ENCODE measurements around the gene ARAP2.

Gene ARAP2

DNA sequence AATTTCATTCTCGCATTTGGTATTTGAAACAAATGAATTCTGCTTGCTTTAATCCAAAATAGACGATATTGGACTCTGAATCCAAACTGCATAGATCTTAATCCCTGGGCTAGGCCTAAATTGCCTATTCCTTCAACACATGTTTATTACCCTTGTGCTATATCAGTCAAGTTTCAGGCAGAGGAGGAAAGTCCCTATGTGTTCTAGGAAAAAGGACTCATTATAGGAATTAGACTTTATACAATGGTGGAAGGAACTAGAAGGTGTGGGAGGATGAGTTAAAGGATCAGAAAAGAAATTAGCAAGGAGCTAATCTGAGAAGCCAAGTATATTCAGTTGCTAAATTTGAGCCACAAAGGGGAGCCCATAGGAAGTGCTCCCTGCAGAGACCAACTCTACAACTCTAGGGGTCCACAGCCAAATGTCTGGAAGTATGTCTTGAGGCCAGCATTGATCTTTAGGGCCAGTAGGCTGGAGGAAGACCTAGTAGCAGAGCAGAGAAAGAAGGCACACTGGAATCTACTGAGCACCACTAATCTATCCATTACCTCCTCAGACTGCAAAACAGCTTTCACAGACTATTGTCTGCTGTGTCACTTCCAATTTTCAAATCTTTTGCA lies 20.0 kb upstream of the ARAP2 start:
- TF ChIP-seq, protein P1, sequence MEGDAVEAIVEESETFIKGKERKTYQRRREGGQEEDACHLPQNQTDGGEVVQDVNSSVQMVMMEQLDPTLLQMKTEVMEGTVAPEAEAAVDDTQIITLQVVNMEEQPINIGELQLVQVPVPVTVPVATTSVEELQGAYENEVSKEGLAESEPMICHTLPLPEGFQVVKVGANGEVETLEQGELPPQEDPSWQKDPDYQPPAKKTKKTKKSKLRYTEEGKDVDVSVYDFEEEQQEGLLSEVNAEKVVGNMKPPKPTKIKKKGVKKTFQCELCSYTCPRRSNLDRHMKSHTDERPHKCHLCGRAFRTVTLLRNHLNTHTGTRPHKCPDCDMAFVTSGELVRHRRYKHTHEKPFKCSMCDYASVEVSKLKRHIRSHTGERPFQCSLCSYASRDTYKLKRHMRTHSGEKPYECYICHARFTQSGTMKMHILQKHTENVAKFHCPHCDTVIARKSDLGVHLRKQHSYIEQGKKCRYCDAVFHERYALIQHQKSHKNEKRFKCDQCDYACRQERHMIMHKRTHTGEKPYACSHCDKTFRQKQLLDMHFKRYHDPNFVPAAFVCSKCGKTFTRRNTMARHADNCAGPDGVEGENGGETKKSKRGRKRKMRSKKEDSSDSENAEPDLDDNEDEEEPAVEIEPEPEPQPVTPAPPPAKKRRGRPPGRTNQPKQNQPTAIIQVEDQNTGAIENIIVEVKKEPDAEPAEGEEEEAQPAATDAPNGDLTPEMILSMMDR (IDR thresholded peaks at IDR 0.05; ENCODE audit: control insufficient read depth, extremely low read depth, insufficient read depth): no peak
- no peak for DNase-seq (ENCODE audit: low read depth)
- H3K4me3 ChIP-seq (ENCODE audit: low read depth, low read length): no peak overlapping the region

- no peak for DNase-seq (ENCODE audit: low read depth)
- TF ChIP-seq, protein P1 (IDR thresholded peaks at IDR 0.05; ENCODE audit: control insufficient read depth, extremely low read depth, insufficient read depth): no peak
- H3K4me3 ChIP-seq (ENCODE audit: low read depth, low read length): no peak overlapping the region
Measured at GRCh38 chr4:36260731-36261130, 16.4 kb upstream of the ARAP2 start.

GRCh38 chr4:36256398-36256891 lies 12.1 kb upstream of the ARAP2 start:
- no peak for DNase-seq (ENCODE audit: low read depth)
- H3K4me3 ChIP-seq (ENCODE audit: low read depth, low read length): no peak overlapping the region
- TF ChIP-seq, protein P1 (IDR thresholded peaks at IDR 0.05; ENCODE audit: control insufficient read depth, extremely low read depth, insufficient read depth): no peak

- TF ChIP-seq, protein P1 (IDR thresholded peaks at IDR 0.05; ENCODE audit: control insufficient read depth, extremely low read depth, insufficient read depth): no peak
- no peak for DNase-seq (ENCODE audit: low read depth)
- no peak overlapping the region for H3K4me3 ChIP-seq (ENCODE audit: low read depth, low read length)
Measured at GRCh38 chr4:36255577-36255976, 11.3 kb upstream of the ARAP2 start.

GRCh38 chr4:36254371-36254770 lies 10.1 kb upstream of the ARAP2 start:
- H3K4me3 ChIP-seq (ENCODE audit: low read depth, low read length): no peak overlapping the region
- no peak for DNase-seq (ENCODE audit: low read depth)
- TF ChIP-seq, protein P1 (IDR thresholded peaks at IDR 0.05; ENCODE audit: control insufficient read depth, extremely low read depth, insufficient read depth): no peak

GRCh38 chr4:36251983-36252382 lies 7.7 kb upstream of the ARAP2 start:
- DNase-seq (ENCODE audit: low read depth): no peak
- TF ChIP-seq, protein P1 (IDR thresholded peaks at IDR 0.05; ENCODE audit: control insufficient read depth, extremely low read depth, insufficient read depth): no peak
- no peak overlapping the region for H3K4me3 ChIP-seq (ENCODE audit: low read depth, low read length)

DNA sequence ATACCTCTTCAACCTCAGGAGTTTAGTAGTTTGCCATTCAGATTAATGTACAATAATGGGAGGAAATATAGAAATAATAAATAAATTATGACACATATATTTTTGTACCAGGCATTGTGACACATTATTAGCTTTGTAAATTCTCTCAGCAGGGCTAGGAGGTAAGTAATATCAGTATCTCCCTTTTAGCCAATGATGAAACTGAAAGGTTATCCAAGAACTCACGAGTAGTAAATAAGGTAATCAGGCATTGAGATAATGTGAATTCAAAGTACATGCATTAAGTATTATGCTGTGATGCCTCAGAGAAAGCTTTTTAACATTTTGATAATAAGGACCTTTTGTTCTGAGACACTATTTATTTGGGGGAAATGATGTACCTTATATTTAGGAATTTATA lies 5.3 kb upstream of the ARAP2 start:
- TF ChIP-seq, protein P1 (IDR thresholded peaks at IDR 0.05; ENCODE audit: control insufficient read depth, extremely low read depth, insufficient read depth): no peak
- no peak overlapping the region for H3K4me3 ChIP-seq (ENCODE audit: low read depth, low read length)
- no peak for DNase-seq (ENCODE audit: low read depth)

Measured in LNCaP clone FGC (cell line).